Endometrial microvascular endothelial cells (primary cell): ENCODE data around the gene LMO1. TPM values are rescaled to one million over a fixed set of nuclear protein-coding genes. Genes with fewer than 3 reads are reported as not detected.

Source experiments
- in situ Hi-C: cut with HindIII; loops from 2 replicates; pipeline ENCODE4 v1.10.0; 2017; ENCODE audit warnings: low sequenced_read_pairs, low pct_unique_long_range_greater_than_20kb; ENCODE audit errors: inconsistent ontology term
- total RNA-seq: library from RNA; depleted of rRNA; stranded (reverse); fragments of >200 nt; gene quantifications from one replicate; pipeline ENCODE4 v1.2.3, GENCODE V29; 2015; ENCODE audit errors: inconsistent ontology term

Gene LMO1
- total RNA-seq, 1 donor from 2014 or later = not detected

- in situ Hi-C loops = no loop called here
These were observed 43.2 kb downstream of the LMO1 start for GRCh38 chr11:8220261-8221045.

- in situ Hi-C loops = no loop called here
These were observed 44.2 kb downstream of the LMO1 start for GRCh38 chr11:8219257-8220021.

- in situ Hi-C loops = no loop called here
These were observed 44.8 kb downstream of the LMO1 start for GRCh38 chr11:8218840-8219239.

GRCh38 chr11:8218409-8218808 is 45.3 kb downstream of the LMO1 start:
- in situ Hi-C loops = no loop called here

GRCh38 chr11:8217926-8218325 is 45.8 kb downstream of the LMO1 start:
- in situ Hi-C loops = no loop called here

GRCh38 chr11:8217136-8217535 is 46.5 kb downstream of the LMO1 start:
- in situ Hi-C loops = no loop called here

- in situ Hi-C loops = no loop called here
These were observed 50.3 kb downstream of the LMO1 start for GRCh38 chr11:8213376-8213775.

GRCh38 chr11:8209208-8209807 is 54.4 kb downstream of the LMO1 start:
- in situ Hi-C loops = no loop called here

- in situ Hi-C loops = no loop called here
These were observed 56.3 kb downstream of the LMO1 start for GRCh38 chr11:8207080-8208000.

GRCh38 chr11:8206251-8207079 is 57.2 kb downstream of the LMO1 start:
- in situ Hi-C loops = no loop called here

GRCh38 chr11:8205566-8205965 is 58.1 kb downstream of the LMO1 start:
- in situ Hi-C loops = no loop called here

- in situ Hi-C loops = no loop called here
These were observed 59.1 kb downstream of the LMO1 start for GRCh38 chr11:8204596-8204995.

GRCh38 chr11:8204025-8204424 is 59.7 kb downstream of the LMO1 start:
- in situ Hi-C loops = no loop called here

GRCh38 chr11:8203414-8203715 is 60.3 kb downstream of the LMO1 start:
- in situ Hi-C loops = no loop called here

GRCh38 chr11:8202516-8203413 is 60.9 kb downstream of the LMO1 start:
- in situ Hi-C loops = no loop called here

GRCh38 chr11:8201644-8202365 is 61.9 kb downstream of the LMO1 start:
- in situ Hi-C loops = no loop called here

GRCh38 chr11:8199676-8200075 is 64.0 kb downstream of the LMO1 start:
- in situ Hi-C loops = no loop called here
